Activated naive CD4-positive, alpha-beta T cell treated with anti-CD3 and anti-CD28 coated beads, Interleukin-2, amount 50 U/mL, for 72 hours (primary cell): ENCODE results near the gene THAP7. TPM values are rescaled to one million over a fixed set of nuclear protein-coding genes. Genes with fewer than 3 reads are reported as not detected.
"Not testable (repeated sequence)": the region's sequence is repeated elsewhere in the genome, so short reads cannot be mapped to it uniquely, and the experiment has no call there.

ENCODE experiments used
- ATAC-seq, 2 donors: fragments of 150-1000 bp; cut with Tn5 transposase; 2 replicates each; pipeline ENCODE4 v1.10.0; 2021; ENCODE audit warnings: mild to moderate bottlenecking in 2 of 2, moderate library complexity in 2 of 2
- DNase-seq, 2 donors: peaks; one replicate each; pipeline ENCODE4 v3.0.0; 2021 to 2022; ENCODE audit warnings: low spot score in 2 of 2
- H3K27ac Mint-ChIP-seq, 2 donors: one replicate each; pipeline ENCODE4 v1.8.0; 2022; ENCODE audit warnings: mild to moderate bottlenecking in 2 of 2, mixed read lengths in 2 of 2
- H3K36me3 Mint-ChIP-seq, 2 donors: one replicate each; pipeline ENCODE4 v1.8.0; 2022; ENCODE audit warnings: mixed read lengths in 2 of 2
- H3K9me3 Mint-ChIP-seq, 2 donors: one replicate each; pipeline ENCODE4 v1.8.0; 2022; ENCODE audit warnings: mixed read lengths in 2 of 2
- total RNA-seq, 2 donors: library from RNA; stranded (reverse); gene quantifications; one replicate each; pipeline ENCODE4 v1.2.3, GENCODE V29; 2022

THAP7 gene, protein sequence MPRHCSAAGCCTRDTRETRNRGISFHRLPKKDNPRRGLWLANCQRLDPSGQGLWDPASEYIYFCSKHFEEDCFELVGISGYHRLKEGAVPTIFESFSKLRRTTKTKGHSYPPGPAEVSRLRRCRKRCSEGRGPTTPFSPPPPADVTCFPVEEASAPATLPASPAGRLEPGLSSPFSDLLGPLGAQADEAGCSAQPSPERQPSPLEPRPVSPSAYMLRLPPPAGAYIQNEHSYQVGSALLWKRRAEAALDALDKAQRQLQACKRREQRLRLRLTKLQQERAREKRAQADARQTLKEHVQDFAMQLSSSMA
- 10 to 100 TPM; 21.9 to 23.9 TPM for total RNA-seq

DNA sequence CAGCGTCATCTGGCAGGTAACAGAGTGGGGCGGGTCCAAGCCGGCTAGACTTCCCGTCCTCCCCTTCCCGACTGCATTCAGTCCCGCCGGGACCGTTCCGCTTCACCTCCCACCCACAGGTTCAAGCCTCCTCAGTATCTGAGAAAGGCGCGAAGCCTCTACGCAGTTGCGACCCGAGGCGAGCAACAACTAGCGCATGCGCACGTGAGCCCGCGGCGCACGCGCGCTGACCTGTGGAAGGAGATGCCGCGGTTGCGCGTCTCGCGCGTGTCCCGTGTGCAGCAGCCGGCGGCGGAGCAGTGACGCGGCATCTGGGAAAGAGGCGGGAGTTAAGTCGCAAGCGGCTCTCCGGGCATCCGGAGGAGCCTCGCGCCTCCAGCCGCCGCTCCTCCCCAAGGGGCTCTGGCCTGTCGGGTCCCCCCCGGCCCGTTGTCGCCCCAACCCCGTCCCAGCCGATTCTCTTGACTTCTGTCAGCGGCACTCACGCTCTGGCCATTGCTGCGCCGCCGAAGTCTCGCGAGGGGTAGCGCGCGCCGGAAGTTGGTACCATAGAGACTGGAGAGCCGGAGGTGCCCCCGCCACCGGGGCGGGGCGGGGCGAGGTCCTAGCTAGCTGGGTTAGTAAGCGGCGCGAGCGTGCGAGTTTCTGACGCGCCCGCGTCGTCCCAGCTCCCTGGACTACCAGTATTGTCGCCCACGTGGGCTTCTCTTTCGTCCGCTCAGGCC is at the start of gene THAP7:
THAP7 (minus strand) TSS at position 518 of the 725 bp plus-strand sequence; CDS start at position 311, 207 bp downstream.
- peak within 1 kb of the TSS; percentile 99 to 100 for H3K27ac Mint-ChIP-seq
- H3K9me3 Mint-ChIP-seq: no peaks in the 10 kb centered on the region
- H3K36me3 Mint-ChIP-seq: peaks cover 5 to 24% of the 10 kb centered on the region in 2 donors
- ATAC-seq (peak; percentile 93 to 94), DNase-seq (peak; percentile 96 to 98)

DNA sequence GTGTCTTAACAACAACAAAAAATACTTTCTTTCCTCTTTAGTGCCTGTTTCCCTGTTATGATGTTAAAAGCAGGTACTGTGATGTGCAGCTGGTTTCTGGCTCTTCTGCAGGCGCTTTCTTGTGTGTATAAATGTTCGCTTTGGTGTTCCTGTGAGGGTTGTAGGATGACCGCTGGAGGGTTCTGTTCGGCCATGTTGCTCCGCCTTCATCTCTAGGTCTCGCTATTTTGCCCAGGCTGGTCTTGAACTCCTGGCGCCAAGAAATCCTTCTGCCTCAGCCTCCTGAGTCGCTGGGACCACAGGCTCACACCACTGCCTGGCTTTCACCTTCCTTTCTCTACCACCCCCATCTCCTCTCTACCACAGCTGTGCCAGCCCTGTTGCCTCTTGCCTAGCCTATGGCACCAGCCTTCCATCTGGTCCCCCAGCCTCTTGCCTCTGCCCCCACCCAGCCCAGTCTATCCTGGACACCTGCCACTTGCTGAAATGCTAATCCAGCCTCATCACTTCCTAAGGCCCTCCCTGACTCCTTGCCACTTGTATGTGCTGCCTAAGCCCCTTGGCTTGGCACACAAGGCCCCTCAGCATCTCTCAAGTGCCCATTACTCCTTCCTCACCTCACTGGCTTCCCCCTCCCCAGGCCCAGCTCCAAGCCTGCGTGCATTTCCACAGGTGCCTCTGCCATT is 49.4 kb upstream of the THAP7 start:
- Mint-ChIP-seq H3K27ac (peak overlapping the region; percentile 15 to 84), H3K9me3 (no peaks in the 10 kb centered on the region)
- DNase-seq: no peak

DNA sequence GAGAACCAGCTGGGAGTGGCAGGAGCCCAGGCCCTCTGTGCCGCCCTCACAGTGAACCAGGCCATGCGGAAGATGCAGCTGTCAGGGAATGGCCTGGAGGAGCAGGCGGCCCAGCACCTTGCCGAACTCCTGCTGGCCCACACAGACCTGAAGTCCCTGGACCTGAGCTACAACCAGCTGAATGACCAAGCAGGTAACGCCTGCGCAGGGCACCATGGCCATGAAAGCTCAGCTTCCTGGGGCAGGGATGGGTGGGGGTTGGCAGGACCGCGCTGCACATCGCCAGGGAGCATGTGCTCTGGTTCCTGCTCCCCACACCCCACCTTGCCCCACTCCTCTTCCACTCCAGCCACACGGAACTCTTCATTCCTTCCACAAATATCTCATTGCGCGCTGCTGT is 47.0 kb upstream of the THAP7 start:
- not testable (repeated sequence) for ATAC-seq, H3K9me3 Mint-ChIP-seq, H3K27ac Mint-ChIP-seq, DNase-seq, H3K36me3 Mint-ChIP-seq

More for the DNA sequence above, 49.4 kb upstream of the THAP7 start:
- no peaks in the 10 kb centered on the region for H3K36me3 Mint-ChIP-seq
- ATAC-seq: no peak

DNA sequence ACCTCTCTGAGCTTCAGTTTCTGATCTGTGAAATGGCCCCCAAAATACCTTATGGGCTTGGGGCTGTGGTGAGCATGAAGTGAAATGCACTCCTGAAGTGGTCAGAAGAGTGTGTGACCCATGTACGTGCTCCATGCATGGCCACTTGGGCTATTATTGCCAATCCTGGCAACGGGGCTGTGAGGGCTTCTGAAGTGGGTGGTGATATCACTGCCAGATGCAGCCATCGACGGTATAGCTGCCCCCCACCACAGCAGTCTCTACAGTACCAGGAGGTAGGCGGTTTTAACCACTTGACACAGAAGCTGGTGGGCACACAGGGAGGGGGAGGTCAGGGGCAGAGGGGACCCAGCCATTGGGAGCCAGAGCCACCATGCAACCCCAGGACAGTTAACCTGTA is 46.5 kb upstream of the THAP7 start:
- H3K9me3 Mint-ChIP-seq, DNase-seq, ATAC-seq, H3K36me3 Mint-ChIP-seq, H3K27ac Mint-ChIP-seq: not testable (repeated sequence)

DNA sequence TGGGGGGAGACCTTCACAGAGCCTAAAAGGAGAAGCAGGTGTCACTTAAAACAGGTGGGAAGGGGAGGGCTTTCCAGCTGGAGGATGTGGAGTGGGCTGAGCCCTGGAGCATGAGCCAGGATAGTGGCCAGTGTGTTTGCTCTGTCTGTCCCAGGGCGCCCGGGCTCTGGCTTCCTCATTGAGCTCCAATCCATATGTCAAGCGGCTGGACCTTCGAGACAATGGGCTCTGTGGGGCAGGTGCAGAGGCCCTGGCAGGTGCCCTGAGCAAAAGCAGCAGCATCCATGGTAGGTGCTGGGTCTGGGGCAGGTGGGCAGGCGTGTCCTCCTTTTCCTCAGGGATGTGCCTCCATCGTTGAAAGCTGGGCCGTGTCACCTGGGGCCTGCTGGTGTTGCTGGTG is 45.8 kb upstream of the THAP7 start:
- ATAC-seq: no peak

DNA sequence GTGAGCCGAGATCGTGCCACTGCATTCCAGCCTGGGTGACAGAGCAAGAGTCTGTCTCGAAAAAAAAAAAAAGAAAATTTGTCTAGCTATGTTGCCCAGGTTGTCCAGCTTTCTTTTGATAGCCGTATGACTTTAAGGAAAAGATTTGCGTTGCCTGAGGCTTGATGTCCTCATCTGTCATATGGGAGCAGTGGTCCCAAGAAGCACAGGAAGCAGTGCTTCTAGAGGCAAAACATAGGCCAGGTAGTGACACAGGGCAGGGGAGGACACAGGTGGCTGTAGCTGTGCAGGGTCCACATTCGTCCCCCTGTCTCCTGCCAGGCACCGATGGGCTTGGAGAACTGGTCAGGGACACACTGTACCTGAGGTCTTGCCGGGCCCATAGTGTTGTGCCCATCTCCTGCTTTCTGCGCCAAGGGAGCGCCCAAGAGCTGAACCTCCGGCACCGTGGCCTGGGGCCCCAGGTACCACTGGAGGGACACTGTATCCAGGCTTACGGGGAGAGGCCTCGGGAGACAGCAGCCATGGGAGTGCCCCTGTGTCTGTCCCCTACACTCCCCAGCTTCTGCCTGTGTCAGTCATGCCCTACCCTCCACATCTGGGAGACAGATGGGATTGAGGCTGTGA is 45.2 kb upstream of the THAP7 start:
- ATAC-seq (no peak), DNase-seq (no peak)
- no peaks in the 10 kb centered on the region for H3K36me3 Mint-ChIP-seq
- no peak overlapping the region for H3K27ac Mint-ChIP-seq
- no peaks in the 10 kb centered on the region for H3K9me3 Mint-ChIP-seq

More for the DNA sequence above, 45.8 kb upstream of the THAP7 start:
- no peak for DNase-seq
- H3K9me3 Mint-ChIP-seq: no peaks in the 10 kb centered on the region
- H3K36me3 Mint-ChIP-seq: no peaks in the 10 kb centered on the region
- H3K27ac Mint-ChIP-seq: no peak overlapping the region

DNA sequence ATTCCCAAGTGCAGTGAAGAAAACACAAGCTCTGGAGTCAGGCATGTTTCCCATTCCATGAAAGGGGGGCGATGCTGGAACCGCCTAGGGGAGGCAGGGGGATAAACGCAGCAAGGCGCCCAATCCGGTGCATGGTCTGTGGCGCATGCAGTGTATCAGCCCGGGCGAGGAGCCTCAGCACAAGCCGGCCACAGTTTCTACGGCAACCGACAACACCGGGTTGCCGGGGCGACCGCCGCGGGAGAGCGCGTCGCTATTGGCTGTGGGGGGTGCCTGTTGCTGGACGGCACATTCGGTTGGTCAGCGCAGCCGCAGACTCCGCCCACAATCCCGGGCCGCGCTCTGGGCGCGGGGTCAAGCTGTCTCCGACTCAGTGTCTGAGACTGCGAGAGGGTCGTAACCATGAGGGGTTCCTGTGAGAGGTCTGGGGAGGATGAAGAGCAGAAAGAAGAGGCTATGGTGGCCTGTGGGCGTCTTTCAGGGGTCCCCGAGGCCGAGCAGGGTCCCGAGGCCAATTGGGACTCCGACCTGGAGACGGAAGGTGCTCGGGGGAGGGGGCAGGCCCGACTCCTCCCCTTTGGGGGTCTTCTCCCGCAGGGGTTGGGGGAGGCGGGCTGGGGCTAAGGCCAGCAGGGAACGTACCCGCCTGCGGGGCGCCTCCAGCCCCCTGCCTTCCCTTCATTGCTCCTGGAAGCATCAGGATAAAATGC is 43.8 kb upstream of the THAP7 start, which contains the start of gene LRRC74B:
LRRC74B (plus strand) TSS at position 362 of the 710 bp plus-strand sequence; CDS start at position 403, 41 bp downstream.
- peak within 1 kb of the TSS; percentile 11 to 95 for H3K27ac Mint-ChIP-seq

DNA sequence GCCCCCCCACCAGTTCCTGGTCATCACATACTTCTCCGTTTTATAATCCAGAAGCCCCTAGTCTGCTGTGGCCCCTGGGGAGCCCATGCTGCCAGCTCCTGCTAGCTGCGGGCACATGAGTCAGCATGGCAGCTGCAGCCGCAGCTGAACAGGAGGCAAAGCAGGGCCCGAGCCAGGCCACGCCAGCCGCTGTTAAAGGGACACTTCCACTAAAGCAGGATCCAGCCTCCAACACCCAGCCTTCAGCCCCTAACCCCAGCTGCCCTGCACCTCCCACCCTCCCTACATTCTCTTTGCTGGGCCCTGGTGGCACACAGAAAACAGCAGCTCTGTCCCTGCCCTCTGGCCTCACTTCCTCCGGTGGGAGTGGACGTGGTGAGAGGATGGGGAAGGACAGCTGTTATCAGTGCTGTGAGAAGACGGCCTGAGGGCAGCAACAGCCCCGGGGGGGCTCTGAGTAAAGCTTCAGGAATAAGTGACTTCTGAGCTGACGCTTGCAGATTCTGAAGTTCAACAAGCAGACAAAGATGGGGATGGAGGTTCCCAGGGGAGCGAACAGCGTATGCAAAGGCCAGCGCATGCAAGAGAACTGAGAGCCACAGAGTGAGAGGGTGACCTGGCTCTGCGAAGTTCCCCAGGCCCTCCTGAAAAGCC is 43.1 kb upstream of the THAP7 start:
- ATAC-seq (peak in 1 of 2 donors; percentile 36), DNase-seq (no peak)
- Mint-ChIP-seq H3K36me3 (no peaks in the 10 kb centered on the region), H3K27ac (peak overlapping the region in 1 of 2 donors; percentile 11), H3K9me3 (no peaks in the 10 kb centered on the region)

More for the DNA sequence above, 43.8 kb upstream of the THAP7 start, which contains the start of gene LRRC74B:
- DNase-seq (peak; percentile 61 to 79), ATAC-seq (peak; percentile 92 to 99)
- H3K36me3 Mint-ChIP-seq: no peaks in the 10 kb centered on the region
- no peaks in the 10 kb centered on the region for H3K9me3 Mint-ChIP-seq

DNA sequence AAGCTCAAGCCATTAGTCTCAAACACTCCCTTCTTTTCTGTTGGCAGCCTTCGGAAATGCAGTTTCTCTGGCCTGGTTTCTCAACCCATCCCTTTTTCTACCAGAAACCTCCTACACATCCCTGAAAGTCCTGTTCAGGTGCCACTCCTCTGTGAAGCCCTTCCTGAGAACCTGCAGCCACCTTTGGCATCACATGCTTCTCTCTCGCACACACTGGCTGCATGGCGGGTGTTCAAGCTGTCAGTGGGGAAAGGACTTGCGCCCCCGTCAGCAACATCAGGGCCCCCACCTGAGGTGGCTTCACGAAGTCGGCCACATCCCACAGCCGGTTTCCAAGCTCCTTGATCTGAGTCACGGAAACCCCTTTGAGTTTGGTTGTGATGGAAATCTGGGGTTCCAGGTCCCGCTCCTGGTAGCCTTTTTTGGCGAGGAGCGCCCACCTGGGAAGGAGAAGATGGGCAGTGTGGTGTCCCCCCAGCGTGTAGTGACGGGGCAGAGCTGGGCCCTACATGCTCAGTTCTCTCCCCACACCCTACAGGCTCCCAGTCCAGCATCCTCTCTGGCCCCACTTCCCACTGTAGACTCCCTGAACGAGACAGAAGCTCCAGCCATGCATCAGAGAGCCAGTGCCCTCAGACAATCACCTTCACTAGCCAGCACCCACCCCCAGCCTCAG is 42.1 kb upstream of the THAP7 start:
- no peaks in the 10 kb centered on the region for H3K9me3 Mint-ChIP-seq
- H3K36me3 Mint-ChIP-seq: no peaks in the 10 kb centered on the region
- ATAC-seq: no peak
- DNase-seq: no peak
- no peak overlapping the region for H3K27ac Mint-ChIP-seq

DNA sequence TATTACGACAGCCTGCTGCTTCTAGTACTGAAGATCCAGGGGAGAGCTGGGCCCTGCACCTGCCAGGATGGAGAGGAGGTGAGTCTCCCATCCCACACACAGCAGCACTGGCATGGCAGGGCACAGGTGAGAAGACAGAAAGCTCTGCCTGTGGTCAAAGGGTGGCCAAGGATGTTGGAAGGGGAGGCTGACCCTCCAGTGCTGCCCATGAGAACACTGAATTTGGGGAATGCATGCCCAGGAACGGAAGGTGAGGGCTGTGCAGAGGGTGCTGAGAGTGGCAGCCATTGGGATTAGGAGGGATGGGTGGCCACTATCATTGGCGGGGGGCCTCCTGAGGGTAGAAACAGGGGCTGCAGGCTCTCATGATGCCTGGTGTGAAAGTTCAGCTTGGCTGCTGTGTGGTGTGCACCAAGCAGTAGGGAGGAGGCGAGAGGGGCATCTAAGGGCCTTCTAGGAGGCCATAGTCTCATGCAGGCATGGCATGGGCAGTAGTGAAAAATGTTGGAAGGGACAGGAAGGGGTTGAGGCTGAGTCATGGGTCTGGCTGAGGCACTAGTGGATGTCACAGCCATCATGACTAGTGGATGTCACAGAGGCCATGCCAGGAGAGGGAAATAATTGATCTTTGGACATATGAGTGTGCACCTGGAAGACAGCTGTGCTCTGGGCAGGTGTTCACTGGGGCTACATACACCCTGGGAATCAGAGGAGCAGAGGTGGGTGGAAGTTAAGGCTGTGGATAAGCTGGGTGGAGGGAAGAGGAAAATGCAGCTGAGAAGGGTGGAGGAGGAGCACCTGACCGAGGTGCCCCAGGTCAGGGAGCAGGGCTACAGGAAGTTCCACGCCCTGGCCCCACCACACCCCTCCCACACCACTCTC is 41.3 kb upstream of the THAP7 start:
- Mint-ChIP-seq H3K9me3 (no peaks in the 10 kb centered on the region), H3K36me3 (no peaks in the 10 kb centered on the region), H3K27ac (no peak overlapping the region)
- DNase-seq (no peak), ATAC-seq (no peak)

DNA sequence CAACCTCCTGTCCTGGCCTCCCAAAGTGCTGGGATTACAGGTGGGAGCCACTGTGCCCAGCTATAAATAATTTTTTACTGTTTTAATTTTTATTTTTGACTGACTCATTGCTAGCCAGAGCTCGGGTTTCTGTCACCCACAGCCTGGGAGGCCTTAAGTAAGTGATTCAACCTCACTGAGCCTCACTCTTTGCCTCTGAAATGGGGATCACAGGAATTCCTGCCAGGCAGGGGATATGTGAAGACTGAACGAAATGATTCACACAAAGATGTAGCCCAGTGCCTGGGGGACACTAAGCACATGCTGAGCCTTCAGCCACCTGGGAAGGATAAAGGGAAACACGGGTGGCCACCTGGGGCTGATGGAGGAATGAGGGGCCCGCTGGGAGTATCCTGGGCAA is 40.0 kb upstream of the THAP7 start:
- H3K27ac Mint-ChIP-seq: no peak overlapping the region
- H3K9me3 Mint-ChIP-seq: no peaks in the 10 kb centered on the region
- no peaks in the 10 kb centered on the region for H3K36me3 Mint-ChIP-seq
- DNase-seq (no peak), ATAC-seq (no peak)

DNA sequence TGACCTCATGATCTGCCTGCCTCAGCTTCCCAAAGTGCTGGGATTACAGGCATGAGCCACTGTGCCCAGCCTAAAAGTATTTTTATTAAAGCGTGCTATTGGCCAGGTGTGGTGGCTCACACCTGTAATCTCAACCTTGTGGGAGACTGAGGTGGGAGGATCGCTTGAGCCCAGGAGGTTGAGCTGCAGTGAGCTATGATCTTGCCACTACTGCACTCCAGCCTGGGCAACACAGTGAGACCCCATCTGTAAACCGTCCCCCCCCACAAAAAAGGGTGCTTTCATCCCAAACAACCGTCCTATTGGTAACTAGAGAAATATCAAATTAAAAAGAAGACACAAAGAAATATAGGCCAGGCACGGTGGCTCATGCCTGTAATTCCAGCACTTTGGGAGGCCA is 37.2 kb upstream of the THAP7 start:
- not testable (repeated sequence) for H3K9me3 Mint-ChIP-seq, H3K36me3 Mint-ChIP-seq, DNase-seq, H3K27ac Mint-ChIP-seq, ATAC-seq

DNA sequence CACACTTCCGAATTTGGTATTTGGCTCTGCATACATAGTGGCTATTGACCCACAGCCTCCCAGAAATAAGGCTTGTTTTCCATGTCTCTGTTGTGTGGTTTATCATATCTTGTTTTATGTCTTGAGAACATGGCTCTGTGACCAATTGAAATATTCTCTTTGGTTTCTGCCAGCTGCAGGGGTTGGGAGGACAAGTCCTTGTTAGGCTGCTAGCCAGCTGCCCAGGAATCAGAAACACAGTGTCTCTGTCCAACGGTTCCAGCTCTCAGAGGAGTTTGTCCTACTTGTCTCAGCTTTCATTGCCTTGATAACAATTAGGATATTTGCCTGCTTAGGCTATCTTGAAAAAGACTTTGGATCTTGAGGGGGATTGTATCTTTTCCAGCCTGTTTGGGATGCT is 36.5 kb upstream of the THAP7 start:
- H3K36me3 Mint-ChIP-seq: no peaks in the 10 kb centered on the region
- H3K27ac Mint-ChIP-seq: no peak overlapping the region
- DNase-seq (no peak), ATAC-seq (no peak)
- H3K9me3 Mint-ChIP-seq: no peaks in the 10 kb centered on the region

DNA sequence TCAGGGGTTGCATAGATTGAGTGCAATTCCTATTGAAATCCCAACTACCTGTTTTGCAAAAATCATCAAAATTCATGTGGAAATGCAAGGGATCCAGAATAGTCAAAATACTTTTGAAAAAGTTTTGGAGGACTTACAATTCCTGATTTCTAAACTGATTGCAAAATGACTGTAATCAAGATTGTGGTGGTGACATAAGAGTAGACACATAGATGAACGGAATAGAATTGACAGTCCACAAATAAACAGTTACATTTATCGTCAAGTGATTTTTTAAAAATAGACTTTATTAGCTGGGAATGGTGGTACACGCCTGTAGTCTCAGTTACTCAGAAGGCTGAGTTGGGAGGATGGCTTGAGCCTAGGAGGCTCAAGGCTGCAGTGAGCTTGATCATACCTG is 33.1 kb upstream of the THAP7 start:
- no peaks in the 10 kb centered on the region for H3K9me3 Mint-ChIP-seq
- no peak for ATAC-seq
- H3K36me3 Mint-ChIP-seq: peaks cover 0 to 7% of the 10 kb centered on the region in 2 donors
- DNase-seq: no peak
- no peak overlapping the region for H3K27ac Mint-ChIP-seq
